ENCODE data around the gene ATG10.
"Not testable (repeated sequence)": the region's sequence is repeated elsewhere in the genome, so short reads cannot be mapped to it uniquely, and the experiment has no call there.

Gene ATG10

GRCh38 chr5:82066791-82067190 lies 95.0 kb downstream of the ATG10 start:
- H3K27ac ChIP-seq: no peak overlapping the region
- no peak for TF ChIP-seq CTCF (conservative IDR thresholded peaks at IDR 0.05; ENCODE audit: low read depth)
- CTCF ChIA-PET: no interaction called here
- POLR2A ChIA-PET (ENCODE audit: low non-redundant PET): no interaction called here
- no peak for DNase-seq (ENCODE audit: low spot score)

GRCh38 chr5:82068042-82068441 lies 96.2 kb downstream of the ATG10 start:
- H3K27ac ChIP-seq; POLR2A ChIA-PET (ENCODE audit: low non-redundant PET); CTCF ChIA-PET; DNase-seq (ENCODE audit: low spot score): not testable (repeated sequence)

- no peak for TF ChIP-seq CTCF (conservative IDR thresholded peaks at IDR 0.05; ENCODE audit: low read depth)
- ChIA-PET POLR2A (ENCODE audit: low non-redundant PET) (no interaction called here), CTCF (interaction anchor here (0.6 kb wide), 1 partner anchor 213 kb away, joined by 3 read pairs; no protein-coding TSS in a partner anchor)
- no peak overlapping the region for H3K27ac ChIP-seq
- DNase-seq (ENCODE audit: low spot score): no peak
Observed at GRCh38 chr5:82068723-82069122, 96.9 kb downstream of the ATG10 start.

GRCh38 chr5:82072138-82072537 lies 100.3 kb downstream of the ATG10 start:
- POLR2A ChIA-PET (ENCODE audit: low non-redundant PET): no interaction called here
- TF ChIP-seq CTCF (conservative IDR thresholded peaks at IDR 0.05; ENCODE audit: low read depth): no peak
- H3K27ac ChIP-seq: no peak overlapping the region
- CTCF ChIA-PET: no interaction called here
- DNase-seq (ENCODE audit: low spot score): no peak

- no peak for TF ChIP-seq CTCF (conservative IDR thresholded peaks at IDR 0.05; ENCODE audit: low read depth)
- no peak overlapping the region for H3K27ac ChIP-seq
- ChIA-PET POLR2A (ENCODE audit: low non-redundant PET) (no interaction called here), CTCF (interaction anchor here (0.6 kb wide), 1 partner anchor 43 kb away, joined by 4 read pairs; no protein-coding TSS in a partner anchor)
- no peak for DNase-seq (ENCODE audit: low spot score)
Observed at GRCh38 chr5:82073179-82073578, 101.4 kb downstream of the ATG10 start.

- no peak for DNase-seq (ENCODE audit: low spot score)
- TF ChIP-seq CTCF (conservative IDR thresholded peaks at IDR 0.05; ENCODE audit: low read depth): no peak
- POLR2A ChIA-PET (ENCODE audit: low non-redundant PET): no interaction called here
- CTCF ChIA-PET: interaction anchor here (0.9 kb wide), 1 partner anchor 28 kb away, joined by 3 read pairs; no protein-coding TSS in a partner anchor
- no peak overlapping the region for H3K27ac ChIP-seq
Observed at GRCh38 chr5:82074950-82075349, 103.1 kb downstream of the ATG10 start.

GRCh38 chr5:82077496-82077895 lies 105.7 kb downstream of the ATG10 start:
- ChIA-PET POLR2A (ENCODE audit: low non-redundant PET) (no interaction called here), CTCF (interaction anchor here (0.7 kb wide), 1 partner anchor 14 kb away, joined by 5 read pairs; no protein-coding TSS in a partner anchor)
- TF ChIP-seq CTCF (conservative IDR thresholded peaks at IDR 0.05; ENCODE audit: low read depth): no peak
- no peak for DNase-seq (ENCODE audit: low spot score)
- H3K27ac ChIP-seq: no peak overlapping the region

Data from RWPE1 (cell line).